K562 (cell line): ENCODE results near the gene OTUD1. TPM values are rescaled to one million over a fixed set of nuclear protein-coding genes. Genes with fewer than 3 reads are reported as not detected.
A peak's percentile ranks its signal among the peaks of the same experiment; 100 is the strongest.

Experiments
- CBFA2T2 ChIP-seq: fragments of 450-650 bp; conservative IDR thresholded peaks from 2 replicates; pipeline ENCODE4 v1.6.1; 2017; ENCODE audit warnings: mild to moderate bottlenecking
- RBFOX2 ChIP-seq: fragments of 200-400 bp; formaldehyde crosslinking; IDR thresholded peaks from 2 replicates; pipeline ENCODE4 v1.6.1; 2017; ENCODE audit warnings: low read depth, mild to moderate bottlenecking, low read length, moderate library complexity
- ZBTB11 ChIP-seq, 3 experiments: fragments of 200-800 bp in 1 of 3; fragments of 250-450 bp in 1 of 3; fragments of 450-650 bp in 1 of 3; sonication (Bioruptor Pico) in 1 of 3; sonication (Bioruptor generic) in 1 of 3; formaldehyde crosslinking in 1 of 3; IDR thresholded peaks; 2 replicates each; pipeline versions ENCODE4 v1.6.1 to v1.8.0; 2016 to 2022; ENCODE audit warnings: mild to moderate bottlenecking in 2 of 3, missing genetic modification characterization in 2 of 3, missing compliant biosample characterization in 1 of 3, moderate library complexity in 1 of 3
- ZBTB9 ChIP-seq: fragments of 450-650 bp; formaldehyde crosslinking; IDR thresholded peaks from 2 replicates; pipeline ENCODE4 v1.4.0; 2020; ENCODE audit warnings: mild to moderate bottlenecking, moderate library complexity
- ZNF79 ChIP-seq: fragments of 250-450 bp; sonication (Bioruptor Pico); IDR thresholded peaks from 2 replicates; pipeline ENCODE4 v1.4.0; 2020; ENCODE audit warnings: low read depth, mild to moderate bottlenecking, moderate library complexity
- polyA plus RNA-seq, 8 experiments: library from polyadenylated mRNA; depleted of rRNA in 4 of 8; stranded (reverse) in 5 of 8; unstranded in 3 of 8; fragments of >200 nt; fragmentation: Nextera tagmentation in 2 of 8; fragmentation: Illumina TruSeq in 1 of 8; extraction: Ambion mirVana in 2 of 8; extraction: Trizol in 1 of 8; gene quantifications; 2 replicates each; pipeline versions ENCODE4 v1.2.1 to v1.2.3, GENCODE V29; 2011 to 2014; ENCODE audit warnings: inconsistent platforms in 1 of 8, missing spikeins in 1 of 8
- total RNA-seq, 7 experiments: library from RNA; depleted of rRNA in 6 of 7; stranded (reverse); fragments of >200 nt in 6 of 7; fragmentation: Illumina TruSeq in 2 of 7; extraction: Trizol in 2 of 7; gene quantifications; 2 replicates each; pipeline versions ENCODE4 v1.2.1 to v1.2.3, GENCODE V29; 2011 to 2021; ENCODE audit warnings: low replicate concordance in 1 of 7
- TF ChIP-seq, protein P1 (sequence below), 2 experiments: fragments of 450-650 bp; conservative IDR thresholded peaks; 2 replicates each; pipeline ENCODE4 v1.6.1; 2017; ENCODE audit warnings: mild to moderate bottlenecking in 2 of 2, moderate library complexity in 2 of 2

The OTUD1 gene
- total and polyA plus RNA-seq, 9 of the 15 experiments (the other 6 are each of a cell fraction or from before 2014, with no cell fraction given): 0.29 to 2.0 (median 0.49) TPM

- peak; percentile 66 for TF ChIP-seq RBFOX2
- 0 out of 2 replicates have a peak, but pooled peaks have one; percentile 35 for TF ChIP-seq ZBTB9 (CRISPR knock-in tag)
- TF ChIP-seq, protein P1, sequence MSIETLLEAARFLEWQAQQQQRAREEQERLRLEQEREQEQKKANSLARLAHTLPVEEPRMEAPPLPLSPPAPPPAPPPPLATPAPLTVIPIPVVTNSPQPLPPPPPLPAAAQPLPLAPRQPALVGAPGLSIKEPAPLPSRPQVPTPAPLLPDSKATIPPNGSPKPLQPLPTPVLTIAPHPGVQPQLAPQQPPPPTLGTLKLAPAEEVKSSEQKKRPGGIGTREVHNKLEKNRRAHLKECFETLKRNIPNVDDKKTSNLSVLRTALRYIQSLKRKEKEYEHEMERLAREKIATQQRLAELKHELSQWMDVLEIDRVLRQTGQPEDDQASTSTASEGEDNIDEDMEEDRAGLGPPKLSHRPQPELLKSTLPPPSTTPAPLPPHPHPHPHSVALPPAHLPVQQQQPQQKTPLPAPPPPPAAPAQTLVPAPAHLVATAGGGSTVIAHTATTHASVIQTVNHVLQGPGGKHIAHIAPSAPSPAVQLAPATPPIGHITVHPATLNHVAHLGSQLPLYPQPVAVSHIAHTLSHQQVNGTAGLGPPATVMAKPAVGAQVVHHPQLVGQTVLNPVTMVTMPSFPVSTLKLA (conservative IDR thresholded peaks at IDR 0.05): peak; percentile 75 to 88
- no peak for TF ChIP-seq ZNF79 (CRISPR knock-in tag)
- TF ChIP-seq CBFA2T2: 0 out of 2 replicates have a peak, but pooled peaks have one; percentile 7
- peak in 1 of 3 experiments; percentile 71; a peak in 1 of 6 replicates for TF ChIP-seq ZBTB11 (CRISPR knock-in tag; IDR thresholded peaks at IDR 0.05)
Measured at GRCh38 chr10:23438547-23439451, at the start of gene OTUD1 (continued).
